ENCODE results near the gene BTG4.
A peak's percentile ranks its signal among the peaks of the same experiment; 100 is the strongest.

The BTG4 gene

GRCh38 chr11:111512296-111513239, at the start of gene BTG4:
BTG4 (minus strand) TSS chr11:111512386; CDS start chr11:111498776, 13,610 bp downstream.
- DNase-seq (ENCODE audit: low read depth): no peak

GRCh38 chr11:111561791-111562325, 49.7 kb upstream of the BTG4 start:
- no peak for DNase-seq (ENCODE audit: low read depth)

GRCh38 chr11:111561306-111561705, 49.1 kb upstream of the BTG4 start:
- DNase-seq (ENCODE audit: low read depth): no peak

- DNase-seq (ENCODE audit: low read depth): no peak
Measured at GRCh38 chr11:111560800-111561199, 48.6 kb upstream of the BTG4 start.

GRCh38 chr11:111559800-111560464, 47.7 kb upstream of the BTG4 start:
- no peak for DNase-seq (ENCODE audit: low read depth)

GRCh38 chr11:111557425-111558111, 45.4 kb upstream of the BTG4 start:
- no peak for DNase-seq (ENCODE audit: low read depth)

GRCh38 chr11:111555255-111555654, 43.1 kb upstream of the BTG4 start:
- no peak for DNase-seq (ENCODE audit: low read depth)

GRCh38 chr11:111554532-111554931, 42.3 kb upstream of the BTG4 start:
- no peak for DNase-seq (ENCODE audit: low read depth)

- DNase-seq (ENCODE audit: low read depth): no peak
Measured at GRCh38 chr11:111550258-111550657, 38.1 kb upstream of the BTG4 start.

GRCh38 chr11:111549869-111550203, 37.6 kb upstream of the BTG4 start:
- DNase-seq (ENCODE audit: low read depth): no peak

- DNase-seq (ENCODE audit: low read depth): no peak
Measured at GRCh38 chr11:111549196-111549868, 37.1 kb upstream of the BTG4 start.

- no peak for DNase-seq (ENCODE audit: low read depth)
Measured at GRCh38 chr11:111548525-111548924, 36.3 kb upstream of the BTG4 start.

GRCh38 chr11:111542606-111543275, 30.6 kb upstream of the BTG4 start:
- no peak for DNase-seq (ENCODE audit: low read depth)

- DNase-seq (ENCODE audit: low read depth): no peak
Measured at GRCh38 chr11:111541254-111542061, 29.3 kb upstream of the BTG4 start.

- no peak for DNase-seq (ENCODE audit: low read depth)
Measured at GRCh38 chr11:111540937-111541253, 28.7 kb upstream of the BTG4 start.

GRCh38 chr11:111540114-111540936, 28.1 kb upstream of the BTG4 start, which contains the start of gene LAYN:
LAYN (plus strand) TSS chr11:111540720; CDS start chr11:111540844, 124 bp downstream.
- peak; percentile 50 for DNase-seq (ENCODE audit: low read depth)

GRCh38 chr11:111539426-111540113, 27.4 kb upstream of the BTG4 start:
- DNase-seq (ENCODE audit: low read depth): no peak

- no peak for DNase-seq (ENCODE audit: low read depth)
Measured at GRCh38 chr11:111538407-111539114, 26.4 kb upstream of the BTG4 start.

Data from stimulated activated CD8-positive, alpha-beta memory T cell treated with anti-CD3 and anti-CD28 coated beads, Interleukin-4, amount 100 ng/mL, for 24 hours (primary cell).